ENCODE results near the gene LARP6.
"Not testable (repeated sequence)": the region's sequence is repeated elsewhere in the genome, so short reads cannot be mapped to it uniquely, and the experiment has no call there.

Gene LARP6

DNA sequence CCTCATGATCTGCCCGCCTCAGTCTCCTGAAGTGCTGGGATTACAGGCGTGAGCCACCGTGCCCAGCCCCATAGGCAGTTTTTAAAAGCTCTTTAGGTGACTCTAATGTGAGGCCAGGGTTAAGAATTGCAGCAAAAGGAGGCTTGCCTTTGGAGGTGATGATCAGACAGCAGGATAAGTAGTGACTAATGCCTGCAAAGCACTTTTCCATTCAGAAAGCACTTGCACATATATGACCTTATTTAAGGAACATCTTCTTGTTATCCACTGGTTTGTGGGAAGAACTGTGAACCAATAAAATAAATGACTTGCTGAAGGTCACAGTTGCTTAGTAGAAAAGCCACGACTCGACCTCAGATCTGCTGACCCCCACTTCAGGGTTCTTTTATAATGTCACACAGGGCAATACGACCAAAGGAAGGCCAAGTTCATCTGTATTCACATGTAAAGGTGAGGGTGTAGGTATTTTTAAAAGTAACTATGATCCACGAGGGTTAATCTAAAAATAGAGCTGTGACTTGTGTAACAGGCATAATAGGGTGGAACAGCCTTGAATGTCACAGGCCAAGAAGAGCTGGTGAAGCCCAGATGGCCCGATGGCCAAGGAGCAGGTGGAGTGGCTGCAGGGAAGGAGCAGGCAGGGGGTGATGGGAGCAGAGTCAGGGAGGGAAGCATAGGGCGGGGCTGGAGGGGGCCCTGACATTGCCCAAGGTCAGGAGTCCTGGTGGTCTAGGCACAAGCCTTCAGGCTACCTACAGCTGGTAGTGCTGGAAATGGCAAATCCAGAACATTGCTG lies 24.4 kb downstream of the LARP6 start:
- DNase-seq (ENCODE audit: low read depth in 2 of 2), result no peak

DNA sequence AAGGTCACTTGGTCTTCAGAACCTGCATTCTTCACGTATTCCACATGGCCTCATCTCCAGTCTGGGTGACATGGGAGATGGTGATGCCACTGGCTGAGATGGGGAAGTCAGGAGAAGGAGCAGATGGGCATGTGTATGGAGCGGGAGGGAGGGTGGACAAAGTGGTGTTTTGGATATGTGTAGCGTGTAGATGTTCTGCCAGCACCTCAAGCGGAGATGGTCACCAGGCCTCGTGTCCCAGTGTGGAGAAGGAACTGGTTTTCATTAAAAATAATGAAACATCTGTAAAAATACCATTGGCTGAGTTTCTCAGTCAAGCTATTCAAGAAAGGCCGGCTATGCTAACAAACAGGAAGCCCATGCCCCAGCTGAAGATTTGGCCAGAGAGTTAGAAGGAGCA lies 26.2 kb downstream of the LARP6 start:
- DNase-seq (ENCODE audit: low read depth in 2 of 2), result no peak

DNA sequence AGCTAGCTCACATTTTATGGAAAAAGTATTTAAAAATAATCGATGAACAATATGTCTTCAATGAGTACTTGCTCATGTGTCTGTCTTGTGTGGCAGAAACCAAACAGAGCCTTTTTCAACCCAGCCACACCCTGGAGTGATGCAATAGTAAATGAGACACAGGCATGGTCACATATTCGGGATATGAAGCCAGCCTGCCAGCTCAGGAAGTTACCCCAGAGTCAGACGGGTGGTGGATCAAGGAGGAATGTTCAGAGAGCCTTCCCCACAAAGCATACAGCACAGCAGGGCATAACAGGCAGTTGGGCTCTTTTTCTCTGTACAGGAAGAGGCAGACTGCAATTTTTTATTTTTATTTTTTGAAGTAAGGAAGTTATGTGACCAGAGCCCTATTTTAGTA lies 27.3 kb downstream of the LARP6 start:
- no peak for DNase-seq (ENCODE audit: low read depth in 2 of 2)

DNA sequence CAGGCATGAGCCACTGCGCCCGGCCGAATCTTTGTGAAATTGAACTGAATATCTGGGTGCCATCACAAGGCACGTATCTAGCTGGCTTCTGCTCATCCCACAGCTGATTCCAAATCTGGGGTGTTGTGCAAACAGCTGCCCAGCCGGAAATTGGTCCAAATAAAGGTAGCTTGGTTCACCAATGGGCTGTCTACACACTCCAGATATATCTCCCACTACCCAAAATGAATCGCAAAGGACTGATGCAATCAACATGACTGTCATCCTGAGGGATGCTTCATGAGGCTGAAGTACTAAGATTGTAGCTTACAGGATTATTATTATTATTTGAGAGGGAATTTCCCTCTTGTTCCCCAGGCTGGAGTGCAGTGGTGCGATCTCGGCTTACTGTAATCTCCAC lies 28.1 kb downstream of the LARP6 start:
- DNase-seq (ENCODE audit: low read depth in 2 of 2), result no peak

DNA sequence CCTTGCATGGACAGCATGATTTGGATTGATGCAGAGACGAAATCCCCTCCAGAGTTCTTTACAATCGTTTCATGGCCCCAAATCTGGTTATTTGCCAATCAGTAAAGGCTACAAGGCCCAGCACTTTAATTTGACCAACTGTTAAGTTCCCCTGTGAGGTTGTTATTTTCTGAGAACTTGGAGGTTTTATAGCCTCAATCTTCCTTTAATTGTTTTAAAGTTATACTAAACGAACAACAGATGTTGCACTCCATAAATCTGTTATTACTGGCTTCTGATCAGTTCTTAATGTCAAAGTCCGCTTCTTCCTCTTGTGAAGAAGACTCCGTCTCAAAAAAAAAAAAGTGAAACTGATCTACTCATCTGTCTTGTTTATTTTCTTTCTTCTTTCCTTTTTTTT lies 30.8 kb downstream of the LARP6 start:
- no peak for DNase-seq (ENCODE audit: low read depth in 2 of 2)

DNA sequence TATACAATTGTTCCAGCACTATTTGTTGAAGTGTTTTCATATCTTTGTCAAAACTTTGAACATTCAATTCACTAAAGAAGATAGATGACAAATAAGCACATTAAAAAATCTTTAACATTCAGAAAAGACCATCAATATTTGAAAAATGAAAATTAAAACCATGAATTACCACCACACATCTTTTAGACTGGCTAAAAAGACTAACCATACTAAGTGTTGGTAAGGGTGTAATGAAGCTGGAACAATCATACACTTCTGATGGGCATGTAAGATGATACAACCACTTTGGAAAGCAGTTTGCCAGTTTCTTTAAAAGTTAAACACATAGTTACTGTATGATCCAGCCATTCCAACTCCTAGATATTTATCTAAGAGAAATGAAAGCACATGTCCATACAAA lies 33.7 kb downstream of the LARP6 start:
- no peak for DNase-seq (ENCODE audit: low read depth in 2 of 2)

DNA sequence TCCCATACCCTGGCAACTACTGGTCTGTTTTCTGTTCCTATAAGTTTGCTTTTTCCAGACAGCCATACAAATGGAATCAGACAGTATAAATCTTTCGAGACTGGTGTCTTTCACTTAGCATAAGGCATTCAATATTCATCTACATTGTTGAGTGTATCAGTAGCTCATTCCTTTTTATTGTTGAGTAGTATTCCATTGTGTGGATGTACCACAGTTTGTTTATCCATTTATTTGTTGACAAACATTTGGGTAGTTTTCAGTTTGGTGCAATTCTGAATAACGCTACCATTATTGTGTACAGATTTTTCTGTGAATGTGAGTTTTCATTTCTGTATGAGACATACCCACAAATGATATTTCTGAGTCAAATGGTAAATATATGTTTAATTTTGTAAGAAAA lies 35.4 kb downstream of the LARP6 start:
- no peak for DNase-seq (ENCODE audit: low read depth in 2 of 2)

DNA sequence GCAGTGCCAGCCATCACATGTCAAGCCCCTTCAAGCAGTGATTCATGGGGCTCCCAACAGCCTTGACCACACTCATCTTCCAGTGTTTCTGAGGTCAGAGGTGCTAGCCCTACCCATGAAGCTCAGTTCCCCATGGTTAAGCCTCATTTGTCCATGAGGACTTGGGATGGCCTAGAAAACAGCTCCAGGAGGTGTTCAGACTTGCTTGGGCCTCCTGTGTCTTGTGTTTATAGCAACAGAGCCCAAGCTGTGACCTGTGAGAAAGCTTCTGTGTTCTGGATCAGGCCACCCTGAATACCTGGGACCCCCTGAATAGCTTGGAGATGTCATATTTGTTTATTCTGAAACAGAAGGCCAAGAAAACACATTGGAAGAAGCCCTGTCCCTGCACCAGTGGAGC lies 36.7 kb downstream of the LARP6 start:
- no peak for DNase-seq (ENCODE audit: low read depth in 2 of 2)

DNA sequence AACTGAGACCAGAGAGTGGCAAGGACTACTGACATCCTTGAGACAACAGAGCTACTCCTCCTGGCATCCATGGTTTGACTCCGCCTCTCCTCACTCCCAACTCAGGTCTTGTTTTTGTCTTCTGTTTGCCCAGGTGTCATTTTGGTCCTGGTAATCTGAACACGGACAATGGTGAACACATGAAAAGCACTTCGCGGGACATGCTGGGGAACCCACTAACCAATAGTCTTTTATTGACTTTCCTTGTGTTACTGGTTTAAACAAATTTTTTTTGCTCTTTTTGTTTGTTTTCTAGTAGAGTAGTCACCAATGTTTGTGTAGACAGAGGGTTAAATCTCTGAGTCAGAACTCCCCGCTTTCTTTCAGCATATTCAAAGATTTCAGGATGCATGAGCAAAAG lies 38.4 kb downstream of the LARP6 start:
- no peak for DNase-seq (ENCODE audit: low read depth in 2 of 2)

DNA sequence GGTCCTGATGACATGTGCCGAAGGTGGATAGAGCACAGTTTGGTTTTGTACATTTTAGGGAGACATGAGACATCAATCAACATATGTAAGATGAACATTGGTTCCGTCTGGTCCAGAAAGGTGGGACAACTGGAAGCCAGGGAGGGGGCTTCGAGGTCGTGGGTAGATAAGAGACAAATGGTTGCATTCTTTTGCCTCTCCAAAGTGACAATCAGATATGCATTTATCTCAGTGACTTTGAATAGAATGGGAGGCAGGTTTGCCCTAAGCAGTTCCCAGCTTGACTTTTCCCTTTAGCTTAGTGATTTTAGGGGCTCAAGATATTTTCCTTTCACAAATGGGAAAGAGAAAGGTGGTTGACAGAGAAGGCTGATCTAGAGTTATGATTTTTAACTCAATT lies 38.9 kb downstream of the LARP6 start:
- not testable (repeated sequence) for DNase-seq (ENCODE audit: low read depth in 2 of 2)

DNA sequence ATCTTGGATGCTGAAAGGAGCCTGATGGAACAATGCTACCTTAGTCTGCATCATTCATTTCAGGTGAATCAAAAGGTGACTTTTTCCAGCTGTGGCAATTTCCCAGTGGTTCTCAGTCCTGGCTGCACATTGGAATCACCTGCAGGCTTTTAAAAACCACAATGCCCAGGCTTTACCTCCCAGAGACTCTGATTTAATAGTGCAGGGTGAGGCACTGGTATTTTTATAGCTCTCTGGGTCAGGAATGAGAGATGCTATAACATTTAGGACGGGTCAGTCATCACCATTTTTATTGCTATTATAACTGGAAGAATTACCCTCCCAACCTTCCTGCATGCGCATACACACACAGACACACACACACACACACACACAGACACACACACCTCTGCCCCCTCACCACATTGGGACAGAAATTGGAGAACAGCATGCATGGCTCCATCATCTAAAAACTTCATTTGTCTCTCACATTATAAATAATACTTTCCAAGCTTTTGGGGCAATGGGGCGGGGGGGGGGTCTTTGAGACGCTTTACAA lies 41.1 kb downstream of the LARP6 start:
- no peak for DNase-seq (ENCODE audit: low read depth in 2 of 2)

DNA sequence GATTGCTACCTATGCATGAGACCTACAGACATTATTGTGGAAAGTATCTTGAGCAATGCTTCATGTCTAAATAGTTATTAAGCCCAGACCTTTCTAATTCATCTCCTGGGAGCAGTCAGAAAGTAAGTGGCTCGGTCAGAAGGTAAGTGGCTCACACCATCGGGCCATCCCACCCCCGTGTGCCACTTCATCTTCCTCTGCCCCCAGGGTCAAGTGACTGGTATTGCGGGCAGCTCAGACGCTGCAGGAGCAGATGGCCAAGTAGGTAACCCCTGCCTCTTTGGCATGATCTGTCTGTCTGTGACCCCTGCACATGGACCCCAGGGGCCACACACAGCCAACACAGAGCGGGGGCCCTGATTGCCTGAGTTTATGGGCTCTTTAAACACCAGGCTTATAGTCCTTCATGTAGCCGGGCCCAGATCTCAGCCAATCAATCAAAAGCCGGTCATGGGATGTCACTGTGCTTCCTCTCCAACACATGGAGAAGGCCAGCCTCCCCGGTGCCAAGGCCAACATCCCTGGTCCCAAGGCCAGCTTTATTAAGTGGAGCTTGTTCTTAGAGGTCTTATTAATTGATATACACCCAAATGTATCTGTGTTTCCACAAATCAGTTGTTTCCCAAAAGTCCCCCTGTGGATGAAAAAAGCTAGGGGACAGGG lies 42.9 kb downstream of the LARP6 start:
- DNase-seq (ENCODE audit: low read depth in 2 of 2), result no peak

DNA sequence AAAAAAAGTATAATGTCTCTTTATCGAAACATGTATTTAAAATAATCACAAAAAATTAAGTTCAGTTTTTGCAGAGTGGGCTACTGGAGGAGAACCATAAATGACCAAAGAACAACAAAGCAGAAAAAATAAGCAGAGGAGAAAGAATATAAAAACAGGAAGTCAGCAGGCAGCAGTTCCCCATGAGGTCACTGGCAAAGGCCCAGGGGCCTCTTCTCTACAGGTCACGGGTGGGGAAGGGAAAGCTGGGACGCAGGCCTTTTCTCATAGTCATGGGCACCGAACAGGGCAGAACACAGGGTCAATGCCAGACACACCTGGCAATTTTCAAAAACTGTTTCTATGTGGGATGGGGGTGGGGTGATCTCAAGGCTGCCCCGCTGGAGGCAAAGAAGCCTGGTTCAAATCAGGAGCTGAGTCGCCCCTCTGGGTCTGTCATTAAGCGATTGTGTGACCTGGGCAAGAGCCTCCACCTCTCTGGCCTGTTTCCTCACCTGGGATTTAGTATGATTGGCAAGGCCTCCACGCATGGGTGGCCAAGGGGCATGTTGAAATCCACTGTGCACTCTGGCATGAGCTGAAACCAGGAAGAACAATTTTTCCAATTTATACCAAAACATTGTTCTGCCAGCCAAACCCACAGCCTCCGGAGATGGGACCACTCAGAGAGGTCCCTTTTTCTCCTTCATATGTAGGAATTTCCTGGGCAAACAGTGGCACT lies 46.8 kb downstream of the LARP6 start:
- DNase-seq (ENCODE audit: low read depth in 2 of 2), result no peak

DNA sequence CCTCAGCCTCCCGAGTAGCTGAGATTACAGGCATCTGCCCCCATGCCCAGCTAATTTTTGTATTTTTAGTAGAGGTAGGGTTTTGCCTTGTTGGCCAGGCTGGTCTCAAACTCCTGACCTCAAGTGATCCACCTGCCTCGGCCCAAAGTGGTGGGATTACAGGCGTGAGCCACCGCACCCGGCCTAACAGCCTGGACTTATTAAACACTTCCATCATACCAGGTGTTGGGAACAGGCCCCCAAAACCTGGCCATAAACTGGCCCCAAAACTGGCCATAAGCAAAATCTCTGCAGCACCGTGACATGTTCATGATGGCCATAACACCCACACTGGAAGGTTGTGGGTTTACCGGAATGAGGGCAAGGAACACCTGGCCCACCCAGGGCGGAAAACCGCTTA lies 49.6 kb downstream of the LARP6 start:
- DNase-seq (ENCODE audit: low read depth in 2 of 2), result not testable (repeated sequence)

DNA sequence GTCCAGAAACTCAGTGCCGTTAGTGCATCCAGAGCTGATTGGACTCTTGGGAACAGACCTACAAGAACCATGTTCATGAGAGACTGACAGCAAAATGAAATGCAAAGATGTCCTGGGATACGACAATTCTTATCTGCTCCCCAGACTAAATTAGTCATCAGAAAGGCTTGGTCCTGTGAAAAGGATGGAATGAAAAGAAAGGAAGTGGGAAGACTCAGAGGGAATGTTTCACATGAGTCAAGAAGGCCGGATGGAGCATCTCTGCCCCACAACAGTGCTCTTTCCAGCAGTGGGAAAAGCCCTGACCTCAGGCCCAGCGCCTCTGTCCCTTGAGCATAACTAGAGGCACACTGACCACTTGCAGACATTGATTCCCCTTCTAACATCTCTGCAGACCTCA lies 51.3 kb downstream of the LARP6 start:
- no peak for DNase-seq (ENCODE audit: low read depth in 2 of 2)

DNA sequence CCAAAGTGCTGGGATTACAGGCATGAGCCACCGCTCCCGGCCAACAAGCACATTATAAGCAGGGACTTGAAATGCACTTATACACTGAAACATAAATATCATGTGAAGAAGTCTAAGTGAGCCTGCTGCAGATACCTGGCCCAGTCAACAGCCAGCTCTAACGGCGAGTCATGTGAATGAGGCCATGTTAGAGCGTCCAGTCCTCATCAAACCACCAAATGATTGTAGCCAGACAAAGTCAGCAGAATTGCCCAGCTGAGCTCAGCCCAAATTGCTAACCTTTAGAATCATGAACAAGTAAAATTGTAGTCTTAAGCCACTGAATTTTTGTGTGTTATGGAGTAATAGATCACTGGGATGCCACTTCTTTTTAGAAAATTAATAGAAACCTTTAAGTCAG lies 52.8 kb downstream of the LARP6 start:
- DNase-seq (ENCODE audit: low read depth in 2 of 2), result no peak

DNA sequence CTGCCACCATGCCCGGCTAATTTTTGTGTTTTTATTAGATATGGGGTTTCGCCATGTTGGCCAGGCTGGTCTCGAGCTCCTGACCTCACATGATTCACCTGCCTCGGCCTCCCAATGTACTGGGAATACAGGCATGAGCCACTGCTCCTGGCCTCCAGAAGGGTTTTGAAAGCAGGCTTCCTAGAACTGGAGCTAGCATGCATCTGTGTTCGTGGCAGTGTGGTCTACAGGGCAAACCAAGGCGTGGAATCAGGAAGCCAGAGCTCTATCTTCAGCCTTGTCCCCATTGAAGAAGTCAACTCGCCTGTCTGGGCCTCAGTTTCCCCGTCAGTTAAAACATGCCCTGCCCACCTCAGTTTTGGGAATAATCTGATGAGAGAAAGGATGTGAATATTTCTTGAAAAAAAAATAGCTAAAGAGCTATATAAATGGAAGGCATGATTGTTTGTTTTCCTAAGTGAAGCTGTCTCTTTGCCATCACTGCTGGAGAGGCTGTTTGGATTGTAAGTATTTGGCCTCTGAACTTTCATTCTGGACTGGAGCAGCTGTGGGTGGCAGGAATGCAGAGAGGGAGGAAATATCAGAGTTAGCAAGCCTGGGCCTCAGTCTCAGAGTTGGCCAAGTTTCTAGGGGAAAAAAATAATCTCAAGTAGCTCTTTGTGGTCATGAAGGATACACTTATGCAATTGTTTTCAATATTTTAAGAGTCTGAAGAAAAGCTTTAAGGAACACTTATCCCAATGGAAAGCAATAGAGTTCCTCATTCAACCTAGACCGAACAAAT lies 54.1 kb downstream of the LARP6 start:
- no peak for DNase-seq (ENCODE audit: low read depth in 2 of 2)

DNA sequence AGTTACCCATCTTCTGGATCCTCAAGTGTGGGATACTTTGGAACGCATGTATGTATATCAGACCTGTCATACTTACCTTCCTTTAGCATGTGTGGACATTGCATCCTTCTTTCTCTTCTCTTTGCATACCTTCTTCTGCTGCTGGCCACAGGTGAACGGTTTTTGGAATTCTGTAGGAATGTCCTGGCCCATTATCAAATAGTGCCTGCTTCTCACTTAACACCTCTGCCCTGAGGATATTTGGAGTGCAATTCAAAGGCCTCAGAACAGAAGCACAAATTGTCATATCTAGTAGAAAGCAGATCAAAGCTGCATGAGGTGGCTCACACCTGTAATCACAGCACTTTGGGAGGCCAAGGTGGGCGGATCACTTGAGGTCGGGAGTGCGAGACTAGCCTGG lies 56.5 kb downstream of the LARP6 start:
- no peak for DNase-seq (ENCODE audit: low read depth in 2 of 2)

DNA sequence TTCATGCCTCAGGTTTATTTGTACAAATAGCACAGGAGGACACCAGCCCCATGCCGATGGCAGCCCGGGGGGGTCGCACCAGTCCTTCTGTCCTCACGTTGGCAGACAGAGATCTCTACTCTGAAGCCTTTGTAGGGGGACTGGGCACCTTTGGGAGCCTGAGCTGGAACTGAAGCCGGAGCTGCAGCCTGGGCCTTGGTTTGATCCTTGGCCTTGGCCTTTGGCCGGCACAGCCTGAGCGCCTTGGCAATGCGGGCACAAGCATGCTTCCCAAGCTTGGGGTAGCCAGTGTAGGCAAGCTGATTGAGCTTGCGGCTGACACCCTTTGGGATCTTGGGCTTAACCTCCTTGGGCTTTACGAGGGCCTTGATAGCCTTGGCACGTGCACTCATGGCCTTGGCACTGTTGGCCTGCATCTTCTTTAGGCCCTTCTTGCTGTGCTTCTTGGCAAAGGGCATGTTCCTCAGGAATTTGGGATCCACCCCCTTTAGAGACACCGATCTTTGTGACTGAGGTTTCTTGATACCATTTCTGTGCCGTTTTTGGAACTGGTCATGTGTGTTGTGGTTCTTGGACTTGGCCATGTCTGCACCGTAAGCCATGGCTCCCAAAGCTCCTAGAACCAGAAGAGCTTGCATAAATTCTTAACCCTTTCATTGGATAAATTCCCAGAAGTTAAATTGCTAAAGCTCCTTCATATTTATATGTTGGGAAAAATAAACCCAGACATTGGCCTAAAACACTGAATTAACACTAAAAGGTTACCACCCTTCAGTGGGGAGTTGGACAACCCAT lies 57.2 kb downstream of the LARP6 start:
- DNase-seq (ENCODE audit: low read depth in 2 of 2), result no peak

DNA sequence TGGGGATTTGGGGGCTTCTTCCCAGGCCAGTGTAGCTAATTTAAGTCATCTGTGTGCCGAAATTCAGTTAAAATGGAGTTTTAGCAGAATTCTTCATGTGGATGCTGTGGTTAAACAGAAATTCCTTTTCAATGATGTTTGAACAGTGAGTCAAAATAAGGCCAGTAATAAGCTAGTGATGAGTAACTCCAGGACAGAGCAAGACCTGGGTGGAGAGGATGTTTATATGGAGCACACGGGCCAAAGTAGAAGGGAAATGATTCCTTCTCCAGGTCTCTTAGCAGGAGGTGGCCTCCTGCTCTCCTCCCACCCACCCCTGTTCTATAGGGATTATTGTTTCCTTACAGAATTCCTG lies 58.7 kb downstream of the LARP6 start:
- DNase-seq (ENCODE audit: low read depth in 2 of 2), result no peak

All from activated CD8-positive, alpha-beta memory T cell treated with anti-CD3 and anti-CD28 coated beads for 4 hours (primary cell).